MCF 10A (cell line): Measurements from ENCODE around the gene KCNG2. TPM values are rescaled to one million over a fixed set of nuclear protein-coding genes. Genes with fewer than 3 reads are reported as not detected.

Experiments
- BruUV-seq: library from RNA; stranded (reverse); fragments of 400-500 nt; replicated peaks from 2 replicates; lab custom pipeline; 2021; lab: Mats Ljungman, UMichigan
- CTCF ChIA-PET: fragments of 300-600 bp; sonication (Branson Sonifier 250); formaldehyde crosslinking; extraction: SDS; loops from one replicate; lab custom pipeline; 2021; ENCODE audit warnings: antibody characterized with exemption, inconsistent platforms; lab: Yijun Ruan, JAX
- POLR2A ChIA-PET: fragments of 300-600, 350-650 bp; sonication (Branson Sonifier 250); formaldehyde crosslinking; extraction: SDS; loops from one replicate; lab custom pipeline; 2020; ENCODE audit warnings: antibody characterized with exemption, inconsistent platforms; lab: Yijun Ruan, JAX
- DNase-seq: peaks from one replicate; pipeline ENCODE4 v3.0.0-alpha.2; 2018; ENCODE audit not compliant: unreplicated experiment
- H3K27ac Mint-ChIP-seq: one replicate; pipeline ENCODE4 v1.8.0; 2022; ENCODE audit warnings: mild to moderate bottlenecking, low read depth, mixed read lengths; ENCODE audit not compliant: unreplicated experiment
- H3K27me3 Mint-ChIP-seq: one replicate; pipeline ENCODE4 v1.8.0; 2022; ENCODE audit warnings: mixed read lengths; ENCODE audit not compliant: insufficient read depth, unreplicated experiment
- H3K36me3 Mint-ChIP-seq: one replicate; pipeline ENCODE4 v1.8.0; 2022; ENCODE audit warnings: mild to moderate bottlenecking, moderate library complexity, mixed read lengths; ENCODE audit not compliant: insufficient read depth, unreplicated experiment
- H3K4me1 Mint-ChIP-seq: one replicate; pipeline ENCODE4 v1.8.0; 2022; ENCODE audit warnings: mixed read lengths; ENCODE audit not compliant: insufficient read depth, unreplicated experiment
- H3K4me3 Mint-ChIP-seq: one replicate; pipeline ENCODE4 v1.8.0; 2022; ENCODE audit warnings: mild to moderate bottlenecking, moderate library complexity, mixed read lengths; ENCODE audit not compliant: unreplicated experiment
- H3K9me3 Mint-ChIP-seq: one replicate; pipeline ENCODE4 v1.8.0; 2022; ENCODE audit warnings: mixed read lengths; ENCODE audit not compliant: unreplicated experiment
- CTCF ChIP-seq: fragments of 200-600 bp; IDR thresholded peaks from one replicate; pipeline ENCODE4 v1.8.0; 2022; ENCODE audit warnings: antibody characterized with exemption, mild to moderate bottlenecking; ENCODE audit not compliant: unreplicated experiment
- intact Hi-C: fragments of 100-400 bp; cut with micrococcal nuclease; formaldehyde crosslinking; loops from 2 replicates; pipeline ENCODE4 v1.14.1; 2022
- total RNA-seq: library from RNA; stranded (reverse); gene quantifications from 2 replicates; pipeline ENCODE4 v1.2.3, GENCODE V29; 2022

KCNG2 gene
- total RNA-seq, 1 experiment from 2014 or later, result not detected

GRCh38 chr18:79870301-79871025 is 72.7 kb downstream of the KCNG2 start:
- Mint-ChIP-seq H3K27me3 (no peaks in the 10 kb centered on the region), H3K9me3 (no peaks in the 10 kb centered on the region), H3K27ac (no peak overlapping the region), H3K4me1 (no peaks in the 10 kb centered on the region), H3K36me3 (peaks cover 6% of the 10 kb centered on the region), H3K4me3 (no peak overlapping the region)
- POLR2A ChIA-PET, result no interaction called here
- CTCF ChIA-PET, result interaction anchor here (0.6 to 1.1 kb wide), 2 partner anchors 12 to 70 kb away, joined by 3 read pairs; no protein-coding TSS in a partner anchor
- BruUV-seq, result no TSS peak
- intact Hi-C loops, result no loop called here
- no peak for TF ChIP-seq CTCF
- DNase-seq, result no peak

DNA sequence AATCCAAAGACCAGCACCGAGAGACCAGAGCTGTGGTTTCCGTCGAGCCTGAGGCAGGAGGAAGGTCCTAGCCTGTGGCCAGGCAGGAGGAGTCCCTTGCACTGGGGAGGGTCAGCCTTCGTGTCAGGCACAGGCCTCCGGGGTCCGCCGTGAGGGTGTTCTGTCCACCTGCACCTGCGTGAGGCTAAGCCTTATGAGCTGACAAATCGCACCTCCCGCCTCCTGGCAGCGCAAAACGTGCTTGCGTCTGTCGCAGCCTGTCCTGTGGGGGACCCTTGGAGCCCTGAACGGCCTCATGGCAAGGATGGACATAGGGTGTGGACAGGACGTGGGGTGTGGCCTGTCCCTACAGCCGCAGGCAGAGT is 73.3 kb downstream of the KCNG2 start:
- H3K36me3 Mint-ChIP-seq, result peaks cover 6% of the 10 kb centered on the region
- DNase-seq, result no peak
- no peak overlapping the region for H3K27ac Mint-ChIP-seq
- CTCF ChIA-PET, result interaction anchor here (0.6 kb wide), 1 partner anchor 70 kb away, joined by 3 read pairs; no protein-coding TSS in a partner anchor
- no TSS peak for BruUV-seq
- no peak overlapping the region for H3K4me3 Mint-ChIP-seq
- H3K27me3 Mint-ChIP-seq, result no peaks in the 10 kb centered on the region
- POLR2A ChIA-PET, result no interaction called here
- H3K9me3 Mint-ChIP-seq, result no peaks in the 10 kb centered on the region
- no peaks in the 10 kb centered on the region for H3K4me1 Mint-ChIP-seq
- no peak for TF ChIP-seq CTCF
- intact Hi-C loops, result no loop called here

- Mint-ChIP-seq H3K4me3 (no peak overlapping the region), H3K36me3 (peaks cover 6% of the 10 kb centered on the region), H3K9me3 (no peaks in the 10 kb centered on the region), H3K27me3 (no peaks in the 10 kb centered on the region), H3K4me1 (no peaks in the 10 kb centered on the region), H3K27ac (no peak overlapping the region)
- CTCF ChIA-PET, result interaction anchor here (0.6 kb wide), 1 partner anchor 184 kb away, joined by 3 read pairs; no protein-coding TSS in a partner anchor
- BruUV-seq, result no TSS peak
- DNase-seq, result no peak
- POLR2A ChIA-PET, result no interaction called here
- intact Hi-C loops, result no loop called here
- no peak for TF ChIP-seq CTCF
Measured at GRCh38 chr18:79871481-79872091, 73.8 kb downstream of the KCNG2 start.
